ENCODE results near the gene TOLLIP.

GRCh38 chr11:1228101-1228821 is 81.2 kb downstream of the TOLLIP start:
- no peak for TF ChIP-seq BACH1 (IDR thresholded peaks at IDR 0.05; ENCODE audit: low read length)
- TF ChIP-seq GABPA (IDR thresholded peaks at IDR 0.05; ENCODE audit: borderline replicate concordance, insufficient read depth, low read length): no peak
- TF ChIP-seq POLR2A (IDR thresholded peaks at IDR 0.05; ENCODE audit: control extremely low read depth in 1 of 2, low read depth in 2 of 2, low read length in 2 of 2): no peak
- no peak for TF ChIP-seq CTCF (IDR thresholded peaks at IDR 0.05; ENCODE audit: control extremely low read depth in 1 of 3, insufficient read depth in 1 of 3, low read depth in 1 of 3, low read length in 3 of 3)
- TF ChIP-seq EP300 (IDR thresholded peaks at IDR 0.05; ENCODE audit: borderline replicate concordance in 1 of 2, low read depth in 2 of 2, low read length in 2 of 2): no peak
